ENCODE results near the gene AK2. TPM values are rescaled to one million over a fixed set of nuclear protein-coding genes. Genes with fewer than 3 reads are reported as not detected.

The AK2 gene
- total RNA-seq, 2 donors from 2014 or later: 304 to 372 TPM

Other genes starting within 250 kb of the AK2 start
- gene YARS1, start 219.5 kb downstream of the AK2 start, total RNA-seq: 100 to 1,000 TPM; 101 to 176 TPM
- 10 to 100 TPM; 42.7 to 48.1 TPM for gene S100PBP, start 219.2 kb downstream of the AK2 start, total RNA-seq
- gene FNDC5, start 166.0 kb downstream of the AK2 start, total RNA-seq: not detected
- under 1 TPM in 1 of 2 donors, not detected in 1; 0.98 TPM for gene HPCA, start 150.4 kb downstream of the AK2 start, total RNA-seq
- gene TMEM54, start 135.5 kb downstream of the AK2 start, total RNA-seq: under 1 TPM; 0.37 to 0.80 TPM
- 10 to 100 TPM; 32.2 to 65.6 TPM for gene RNF19B, start 72.1 kb downstream of the AK2 start, total RNA-seq
- 1 to 10 TPM; 3.4 to 3.7 TPM for gene AZIN2, start 44.3 kb upstream of the AK2 start, total RNA-seq
- 1 to 10 TPM; 4.3 to 6.5 TPM for gene TRIM62, start 145.2 kb upstream of the AK2 start, total RNA-seq
- gene ZNF362, start 219.6 kb upstream of the AK2 start, total RNA-seq: 1 to 10 TPM; 3.6 to 4.3 TPM